HL-60 (cell line): ENCODE measurements around the gene S100G.
"Not testable (repeated sequence)": the region's sequence is repeated elsewhere in the genome, so short reads cannot be mapped to it uniquely, and the experiment has no call there.

ENCODE experiments used
- DNase-seq, 2 experiments: peaks; one replicate each; pipeline ENCODE4 v3.0.0-alpha.2; 2010 to 2020; ENCODE audit warnings: low read depth in 1 of 2, low spot score in 1 of 2
- H3K27ac ChIP-seq: fragments of 250-450 bp; sonication (Bioruptor Pico); replicated peaks from 2 replicates; pipeline ENCODE4 v1.5.1; 2020; ENCODE audit warnings: mild to moderate bottlenecking, moderate library complexity
- H3K27me3 ChIP-seq: fragments of 250-450 bp; sonication (Bioruptor Pico); 2 replicates; pipeline ENCODE4 v1.5.1; 2021; ENCODE audit warnings: mild to moderate bottlenecking, moderate library complexity; ENCODE audit not compliant: insufficient read depth, poor library complexity, severe bottlenecking
- H3K4me3 ChIP-seq: replicated peaks from 2 replicates; pipeline ENCODE4 v1.5.1; 2011; ENCODE audit warnings: mild to moderate bottlenecking, control low read depth, low read length; ENCODE audit not compliant: insufficient read depth
- CTCF ChIP-seq: IDR thresholded peaks from one replicate; pipeline ENCODE4 v1.5.1; 2011; ENCODE audit warnings: low read length, control low read depth, inconsistent platforms; ENCODE audit not compliant: insufficient read depth
- GABPA ChIP-seq: IDR thresholded peaks from 2 replicates; pipeline ENCODE4 v1.6.1; 2012; ENCODE audit warnings: low read depth
- POLR2AphosphoS5 ChIP-seq: IDR thresholded peaks from 2 replicates; pipeline ENCODE4 v1.6.1; 2012; ENCODE audit warnings: low read depth
- SPI1 ChIP-seq: IDR thresholded peaks from 2 replicates; pipeline ENCODE4 v1.6.1; 2012; ENCODE audit warnings: low read depth, mild to moderate bottlenecking, borderline replicate concordance
- TF ChIP-seq, protein P1 (sequence below): IDR thresholded peaks from 2 replicates; pipeline ENCODE4 v1.6.1; 2012; ENCODE audit warnings: low read depth; ENCODE audit not compliant: insufficient replicate concordance

S100G gene

DNA sequence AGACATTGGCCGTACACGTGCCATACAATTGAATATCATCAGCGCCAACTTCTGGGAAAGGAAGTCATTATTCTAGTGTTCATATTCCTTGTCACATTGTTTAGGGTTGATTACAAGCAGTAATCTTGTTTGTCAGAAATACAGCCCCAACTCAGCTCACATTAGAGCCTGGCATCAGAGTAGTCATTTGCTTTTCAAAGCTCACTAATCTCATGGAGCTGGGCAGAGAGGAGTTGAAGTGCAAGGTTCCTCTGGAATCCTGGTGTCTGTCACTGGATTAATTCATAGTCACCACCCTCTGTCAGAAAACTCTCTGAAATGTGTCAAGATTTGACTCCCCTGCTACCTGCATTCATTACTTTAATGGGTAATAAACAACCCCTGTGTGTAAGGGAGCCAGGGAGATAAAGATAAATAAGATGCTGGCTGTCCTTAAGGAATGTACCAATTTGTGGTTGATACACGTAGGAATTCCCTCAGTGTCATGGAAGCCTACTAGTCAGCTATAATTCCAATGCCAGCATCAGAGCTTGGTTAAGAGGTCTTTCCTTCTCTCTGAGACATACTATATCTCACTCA lies 43.7 kb upstream of the S100G start:
- no peak overlapping the region for H3K4me3 ChIP-seq
- TF ChIP-seq, protein P1, sequence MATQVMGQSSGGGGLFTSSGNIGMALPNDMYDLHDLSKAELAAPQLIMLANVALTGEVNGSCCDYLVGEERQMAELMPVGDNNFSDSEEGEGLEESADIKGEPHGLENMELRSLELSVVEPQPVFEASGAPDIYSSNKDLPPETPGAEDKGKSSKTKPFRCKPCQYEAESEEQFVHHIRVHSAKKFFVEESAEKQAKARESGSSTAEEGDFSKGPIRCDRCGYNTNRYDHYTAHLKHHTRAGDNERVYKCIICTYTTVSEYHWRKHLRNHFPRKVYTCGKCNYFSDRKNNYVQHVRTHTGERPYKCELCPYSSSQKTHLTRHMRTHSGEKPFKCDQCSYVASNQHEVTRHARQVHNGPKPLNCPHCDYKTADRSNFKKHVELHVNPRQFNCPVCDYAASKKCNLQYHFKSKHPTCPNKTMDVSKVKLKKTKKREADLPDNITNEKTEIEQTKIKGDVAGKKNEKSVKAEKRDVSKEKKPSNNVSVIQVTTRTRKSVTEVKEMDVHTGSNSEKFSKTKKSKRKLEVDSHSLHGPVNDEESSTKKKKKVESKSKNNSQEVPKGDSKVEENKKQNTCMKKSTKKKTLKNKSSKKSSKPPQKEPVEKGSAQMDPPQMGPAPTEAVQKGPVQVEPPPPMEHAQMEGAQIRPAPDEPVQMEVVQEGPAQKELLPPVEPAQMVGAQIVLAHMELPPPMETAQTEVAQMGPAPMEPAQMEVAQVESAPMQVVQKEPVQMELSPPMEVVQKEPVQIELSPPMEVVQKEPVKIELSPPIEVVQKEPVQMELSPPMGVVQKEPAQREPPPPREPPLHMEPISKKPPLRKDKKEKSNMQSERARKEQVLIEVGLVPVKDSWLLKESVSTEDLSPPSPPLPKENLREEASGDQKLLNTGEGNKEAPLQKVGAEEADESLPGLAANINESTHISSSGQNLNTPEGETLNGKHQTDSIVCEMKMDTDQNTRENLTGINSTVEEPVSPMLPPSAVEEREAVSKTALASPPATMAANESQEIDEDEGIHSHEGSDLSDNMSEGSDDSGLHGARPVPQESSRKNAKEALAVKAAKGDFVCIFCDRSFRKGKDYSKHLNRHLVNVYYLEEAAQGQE: no peak
- H3K27me3 ChIP-seq: no peaks in the 10 kb centered on the region
- DNase-seq: no peak
- H3K27ac ChIP-seq: no peak overlapping the region

- no peak for DNase-seq
- no peak overlapping the region for H3K27ac ChIP-seq
- no peak overlapping the region for H3K4me3 ChIP-seq
- H3K27me3 ChIP-seq: no peaks in the 10 kb centered on the region
- TF ChIP-seq SPI1 (no peak), POLR2AphosphoS5 (no peak), GABPA (no peak), CTCF (no peak)
- TF ChIP-seq, protein P1: no peak
Observed at GRCh38 chrX:16610121-16610621, 39.8 kb upstream of the S100G start.

- H3K27ac ChIP-seq, H3K4me3 ChIP-seq, DNase-seq, H3K27me3 ChIP-seq: not testable (repeated sequence)
Observed at GRCh38 chrX:16610654-16611053, 39.3 kb upstream of the S100G start.

- TF ChIP-seq CTCF: no peak
- TF ChIP-seq, protein P1: no peak
- TF ChIP-seq SPI1: no peak
- no peak for TF ChIP-seq POLR2AphosphoS5
- TF ChIP-seq GABPA: no peak
- H3K27ac ChIP-seq: no peak overlapping the region
- no peaks in the 10 kb centered on the region for H3K27me3 ChIP-seq
- DNase-seq: no peak
- H3K4me3 ChIP-seq: no peak overlapping the region
Observed at GRCh38 chrX:16612257-16612897, 37.6 kb upstream of the S100G start.
